Activated CD4-positive, alpha-beta T cell treated with anti-CD3 and anti-CD28 coated beads, Interleukin-2, amount 50 U/mL, for 1 hour (primary cell): ENCODE results near the gene FGG.
"Not testable (repeated sequence)": the region's sequence is repeated elsewhere in the genome, so short reads cannot be mapped to it uniquely, and the experiment has no call there.

Experiments
- DNase-seq: peaks from one replicate; pipeline ENCODE4 v3.0.0-alpha.2; 2020

Gene FGG

DNA sequence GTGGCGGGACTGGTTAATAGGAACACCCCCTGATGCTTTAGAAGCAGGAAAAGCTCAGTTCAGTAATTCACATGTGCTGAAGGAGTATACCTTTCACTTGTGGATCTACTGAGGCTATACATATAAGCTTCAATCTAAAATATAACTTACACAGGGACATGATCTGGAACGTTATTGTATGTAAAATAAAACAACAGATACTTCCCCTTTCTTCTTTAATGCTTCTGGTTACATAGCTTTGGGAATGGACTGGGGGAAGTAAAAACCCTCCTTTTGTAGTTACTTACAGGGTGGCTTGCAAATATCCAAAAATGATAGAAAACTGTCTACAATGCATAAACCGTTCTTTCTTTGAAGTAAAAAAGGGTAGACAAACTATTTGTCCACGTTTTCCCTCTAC lies 1.9 kb downstream of the FGG start:
- DNase-seq: no peak

DNA sequence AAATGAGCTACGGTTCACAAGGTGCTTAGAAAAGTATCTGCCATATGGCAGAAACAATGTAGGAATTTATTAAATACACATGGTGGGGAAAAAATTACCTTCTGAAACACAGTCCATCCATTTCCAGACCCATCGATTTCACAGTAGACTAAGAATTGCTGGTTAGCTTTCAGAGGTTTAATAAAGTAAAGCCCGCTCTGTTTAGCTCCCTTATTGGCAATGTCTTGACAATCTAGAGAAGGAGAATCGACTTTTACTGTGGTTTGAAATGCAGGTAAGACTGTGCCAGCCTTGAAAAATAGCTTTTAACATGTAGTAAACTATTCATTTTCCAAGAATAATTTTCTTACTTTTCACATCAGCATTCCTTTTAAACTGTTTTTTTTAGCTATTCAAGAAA lies 2.9 kb downstream of the FGG start:
- DNase-seq: no peak

DNA sequence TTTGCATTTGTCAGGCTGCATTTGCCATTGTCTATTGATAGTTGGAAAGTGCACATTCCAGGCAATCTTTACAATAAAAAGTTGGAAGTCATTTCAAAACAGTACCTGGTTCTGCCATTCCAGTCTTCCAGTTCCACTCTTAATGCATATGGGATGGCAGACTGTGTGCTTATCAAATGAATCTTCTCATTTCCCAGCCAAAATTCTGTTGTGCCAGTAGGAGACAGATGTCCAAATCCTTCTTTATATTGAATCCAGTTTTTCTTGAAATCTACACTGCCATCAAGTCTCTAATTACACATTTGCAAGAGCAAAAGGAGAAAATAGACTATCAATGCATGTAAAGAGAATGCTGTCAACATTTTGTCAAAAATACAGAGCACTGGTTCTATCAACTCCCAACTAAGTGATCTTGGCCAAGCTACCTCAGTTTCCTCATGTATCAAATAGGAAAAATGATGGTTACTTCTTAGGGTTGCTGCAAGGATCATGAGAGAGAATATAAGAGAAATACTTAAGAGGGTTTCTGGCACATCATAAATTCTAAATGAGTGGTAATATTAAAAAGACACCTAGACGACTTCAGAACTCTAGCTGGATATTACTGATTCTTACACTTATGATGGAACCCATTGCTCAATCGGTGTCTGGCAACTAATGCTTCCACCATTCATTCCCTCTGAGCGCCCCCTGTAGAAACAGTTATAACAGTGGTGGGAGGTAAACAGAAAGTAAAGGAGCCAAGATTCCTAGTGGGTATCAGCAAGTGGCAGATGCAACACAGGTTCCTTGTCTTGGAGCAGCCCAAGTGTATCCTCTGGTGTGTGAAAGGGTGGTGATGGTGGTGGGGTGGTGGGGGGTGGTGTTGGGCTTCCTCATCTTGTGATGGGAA lies 3.8 kb downstream of the FGG start:
- no peak for DNase-seq

- DNase-seq: no peak
Measured at GRCh38 chr4:154606728-154607723, 5.4 kb downstream of the FGG start.

- DNase-seq: no peak
Measured at GRCh38 chr4:154604696-154605200, 7.7 kb downstream of the FGG start.

- DNase-seq: no peak
Measured at GRCh38 chr4:154603033-154603943, 9.2 kb downstream of the FGG start.

DNA sequence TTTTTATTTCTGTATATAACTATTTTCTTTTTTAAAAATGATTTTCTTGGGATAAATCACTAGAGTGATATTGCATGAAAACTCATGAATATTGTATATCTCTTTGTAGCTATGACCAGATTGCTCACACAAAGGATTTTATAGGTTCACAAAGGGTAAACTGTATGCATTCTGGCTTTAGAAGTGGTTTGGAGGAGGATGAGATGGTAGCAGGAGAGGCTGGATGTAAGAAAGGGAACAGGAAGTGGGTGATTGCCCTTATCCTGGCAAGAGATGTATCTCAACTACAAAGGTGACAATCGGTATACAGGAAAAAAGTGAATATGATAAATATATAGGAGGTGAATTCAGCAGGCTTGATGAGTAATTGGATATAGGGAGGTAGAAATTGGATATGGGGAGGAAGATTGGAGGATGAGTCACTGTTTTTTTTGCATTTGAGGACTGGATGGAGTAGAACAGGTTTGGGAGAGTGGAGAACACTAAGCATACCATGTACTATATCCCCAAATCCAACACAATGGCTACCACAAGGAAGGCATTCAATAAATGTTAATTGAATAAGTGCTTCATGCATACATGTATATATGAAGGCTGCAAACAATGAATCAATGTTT lies 9.9 kb downstream of the FGG start:
- DNase-seq: no peak

- no peak for DNase-seq
Measured at GRCh38 chr4:154597798-154598774, 14.4 kb downstream of the FGG start.

GRCh38 chr4:154597281-154597680 lies 15.2 kb downstream of the FGG start:
- not testable (repeated sequence) for DNase-seq

GRCh38 chr4:154595807-154596206 lies 16.6 kb downstream of the FGG start:
- no peak for DNase-seq

GRCh38 chr4:154594343-154594742 lies 18.1 kb downstream of the FGG start:
- DNase-seq: not testable (repeated sequence)

GRCh38 chr4:154593868-154594267 lies 18.6 kb downstream of the FGG start:
- no peak for DNase-seq

- DNase-seq: no peak
Measured at GRCh38 chr4:154591890-154592289, 20.6 kb downstream of the FGG start.

DNA sequence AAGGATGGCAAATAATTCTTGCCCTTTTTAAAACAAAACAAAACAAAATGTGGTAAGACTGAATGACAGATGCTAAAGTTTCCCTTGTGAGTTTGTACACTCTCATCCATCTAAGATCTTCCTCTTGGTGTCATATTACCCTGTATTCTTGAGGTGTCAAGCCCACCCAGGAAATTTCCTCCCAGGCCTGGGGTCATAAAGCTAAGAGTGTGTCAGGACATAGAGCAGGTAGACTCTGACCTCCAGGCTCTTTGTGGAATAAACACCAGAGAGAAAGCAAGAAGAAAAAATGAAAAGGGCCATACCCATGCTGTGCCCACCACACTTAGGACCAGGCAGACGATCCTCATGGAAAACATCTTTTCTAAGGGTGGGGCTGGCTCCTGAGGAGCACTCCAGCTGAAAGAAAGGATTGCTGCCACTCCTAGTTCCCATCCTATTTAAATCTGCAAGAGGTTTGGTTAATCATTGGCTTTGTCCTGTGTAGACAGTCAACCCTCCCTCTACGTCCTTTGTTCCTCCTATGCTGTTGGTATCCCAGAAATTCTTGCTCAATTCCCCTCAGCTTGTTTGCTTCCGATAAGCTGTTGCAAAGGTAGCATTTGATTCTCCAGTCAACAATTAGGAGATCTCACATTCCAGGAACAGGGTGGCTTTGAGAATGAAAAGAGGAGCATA lies 22.0 kb downstream of the FGG start, which contains the start of gene FGA:
FGA (minus strand) TSS at position 414 of the 678 bp plus-strand sequence; CDS start at position 359, 55 bp downstream.
- DNase-seq: no peak

DNA sequence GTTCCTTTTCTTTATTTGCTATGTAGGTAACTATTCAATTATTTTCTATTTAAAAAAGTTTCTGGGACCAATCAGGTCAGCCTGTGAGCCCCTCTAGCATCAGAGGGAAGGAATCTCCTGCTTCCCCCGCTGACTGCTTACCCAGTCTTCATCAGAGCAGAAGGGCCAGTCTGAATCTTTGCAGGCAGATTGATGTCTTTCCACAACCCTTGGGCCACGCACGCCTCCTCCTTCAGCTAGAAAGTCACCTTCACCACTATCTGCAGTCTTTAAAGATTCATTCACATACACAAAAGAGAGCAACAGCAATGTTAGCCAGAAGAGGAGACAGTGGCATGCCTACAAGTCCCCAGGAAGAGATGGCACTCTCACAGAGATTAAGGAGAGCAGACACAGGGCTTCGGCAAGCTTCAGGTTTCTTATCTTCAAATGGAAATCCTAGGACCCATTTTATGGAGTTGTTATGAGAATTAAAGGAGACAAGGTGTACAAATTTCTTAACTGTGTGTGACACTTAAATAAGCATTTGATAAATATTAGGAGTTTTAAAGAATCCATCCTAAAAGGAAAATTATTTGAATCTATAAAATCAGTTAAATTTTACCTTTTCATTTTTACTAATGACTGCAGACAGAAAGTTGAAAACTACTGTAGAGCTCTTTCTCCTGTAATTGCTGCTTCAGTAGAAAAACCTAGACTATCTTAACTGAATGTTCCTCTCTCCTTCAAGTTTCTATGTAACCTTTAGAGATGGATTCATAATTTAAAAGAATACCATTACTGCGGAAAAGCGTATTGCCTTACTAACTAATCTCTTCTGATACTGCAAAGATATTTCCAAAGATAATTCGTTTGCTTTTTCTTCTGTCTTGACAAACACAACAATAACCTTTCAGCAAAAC lies 22.9 kb downstream of the FGG start:
- DNase-seq: no peak

DNA sequence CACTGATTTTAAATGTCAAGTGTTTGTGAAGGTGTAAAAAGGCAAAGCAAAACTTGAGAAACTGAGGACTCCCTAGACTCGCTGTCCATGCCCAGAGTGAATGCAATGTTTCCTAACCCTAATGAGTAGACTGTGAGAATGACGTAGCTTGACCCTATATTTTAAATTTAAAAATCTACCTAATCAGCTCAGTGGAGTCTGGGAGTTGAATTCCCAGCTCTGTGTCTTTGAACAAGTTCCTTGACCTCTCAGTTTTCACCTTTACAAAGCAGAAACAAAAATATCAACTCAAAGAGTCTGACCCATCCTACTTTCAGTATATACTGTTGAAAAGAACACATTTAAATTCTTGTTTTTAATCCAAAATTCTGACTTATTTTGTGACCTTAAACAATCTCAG lies 24.3 kb downstream of the FGG start:
- DNase-seq: no peak

DNA sequence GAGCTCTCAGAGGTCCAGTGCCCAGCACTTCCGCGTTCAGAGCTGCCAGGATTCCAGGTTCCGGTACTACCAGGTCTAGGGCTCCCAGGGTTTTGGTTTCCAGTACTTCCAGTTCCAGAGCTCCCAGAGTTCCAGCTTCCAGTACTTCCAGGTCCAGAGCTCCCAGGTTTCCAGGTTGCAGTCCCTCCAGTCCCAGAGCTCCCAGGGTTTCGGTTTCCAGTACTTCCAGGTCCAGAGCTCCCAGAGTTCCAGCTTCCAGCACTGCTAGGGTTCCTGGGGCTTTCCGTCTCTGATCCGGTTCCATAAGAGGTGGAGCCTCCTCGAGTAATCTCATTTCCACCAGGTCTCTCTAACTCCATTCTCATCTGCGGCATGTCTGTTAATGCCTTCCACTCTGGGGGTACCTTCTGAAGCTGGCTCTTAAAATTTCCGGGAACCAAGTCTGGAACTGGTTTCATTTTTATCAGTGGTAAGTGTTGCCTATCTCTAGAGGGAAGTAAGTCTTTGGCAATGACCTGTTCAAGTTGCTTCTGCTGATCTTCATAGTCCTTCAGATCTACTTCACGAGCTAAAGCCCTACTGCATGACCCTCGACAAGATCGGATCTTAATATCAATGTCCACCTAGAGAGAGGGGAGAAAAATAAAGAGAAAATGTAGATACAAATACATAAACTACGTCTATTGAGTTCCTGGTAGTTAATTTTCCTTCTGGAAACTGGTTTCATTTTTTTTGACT lies 26.0 kb downstream of the FGG start:
- DNase-seq: no peak
